Measurements from ENCODE around the gene HPDL.

GRCh38 chr1:45334308-45335245 lies 7.9 kb downstream of the HPDL start:
- TF ChIP-seq CTCF (IDR thresholded peaks at IDR 0.05; ENCODE audit: low read depth, low read length, poor library complexity, severe bottlenecking): peak; percentile 53
- TF ChIP-seq EZH2phosphoT487 (IDR thresholded peaks at IDR 0.05; ENCODE audit: borderline replicate concordance, low read length): no peak

All from DOHH2 (cell line).